Thoracic aorta (tissue), 2 donors: ENCODE data around the gene KLF13. TPM values are rescaled to one million over a fixed set of nuclear protein-coding genes. Genes with fewer than 3 reads are reported as not detected.

Experiments used
- ATAC-seq: fragments of 150-250 bp; one replicate; pipeline ENCODE4 v1.8.0; 2017; ENCODE audit warnings: low read depth; ENCODE audit not compliant: insufficient number of reproducible peaks, low FRiP score
- DNase-seq: peaks from one replicate; pipeline ENCODE4 v3.0.0-alpha.2; 2020; ENCODE audit warnings: low spot score
- H3K27ac ChIP-seq, 2 donors: fragments of 200-600 bp; sonication (generic); 1 replicate in 1 of 2; 2 replicates in 1 of 2; pipeline ENCODE4 v1.5.1; 2016; ENCODE audit warnings: mild to moderate bottlenecking in 2 of 2, moderate library complexity in 2 of 2
- H3K27me3 ChIP-seq: fragments of 200-600 bp; sonication (generic); replicated peaks from 2 replicates; pipeline ENCODE4 v1.6.0; 2016; ENCODE audit warnings: mild to moderate bottlenecking; ENCODE audit not compliant: insufficient read depth
- H3K36me3 ChIP-seq: fragments of 200-600 bp; sonication (generic); one replicate; pipeline ENCODE4 v1.5.1; 2016
- H3K4me1 ChIP-seq, 2 donors: fragments of 200-600 bp; sonication (generic); 1 replicate in 1 of 2; 2 replicates in 1 of 2; pipeline versions ENCODE4 v1.5.1 to v1.6.0; 2016; ENCODE audit warnings: low read depth in 2 of 2, mild to moderate bottlenecking in 1 of 2; ENCODE audit not compliant: control insufficient read depth in 1 of 2
- H3K4me3 ChIP-seq: fragments of 200-600 bp; sonication (generic); 2 replicates; pipeline ENCODE4 v1.5.1; 2016; ENCODE audit warnings: mild to moderate bottlenecking
- H3K9me3 ChIP-seq: fragments of 200-600 bp; sonication (generic); 2 replicates; pipeline ENCODE4 v1.5.1; 2016
- CTCF ChIP-seq: fragments of 200-600 bp; sonication (generic); IDR thresholded peaks from one replicate; pipeline ENCODE4 v1.5.1; 2019; ENCODE audit warnings: antibody characterized with exemption
- total RNA-seq, 2 donors: library from RNA; depleted of rRNA; stranded (reverse); fragments of >200 nt; gene quantifications; one replicate each; pipeline versions ENCODE4 v1.1.0 to v1.2.3, GENCODE V29; 2016

KLF13 gene
- total RNA-seq, 2 donors from 2014 or later: 59.5 to 76.5 TPM

- H3K4me1 ChIP-seq: no peaks in the 10 kb centered on the region
- no peak overlapping the region for H3K4me3 ChIP-seq
- TF ChIP-seq CTCF: no peak
- no peak overlapping the region for H3K27ac ChIP-seq
- ATAC-seq: no peak
- no peak for DNase-seq
- peaks cover 10% of the 10 kb centered on the region for H3K9me3 ChIP-seq
- no peaks in the 10 kb centered on the region for H3K36me3 ChIP-seq
- no peaks in the 10 kb centered on the region for H3K27me3 ChIP-seq
Measured at GRCh38 chr15:31311735-31312619, 14.7 kb upstream of the KLF13 start.

GRCh38 chr15:31313223-31313622, 13.4 kb upstream of the KLF13 start:
- H3K4me3 ChIP-seq: no peak overlapping the region
- no peaks in the 10 kb centered on the region for H3K36me3 ChIP-seq
- DNase-seq: no peak
- H3K9me3 ChIP-seq: peaks cover 10% of the 10 kb centered on the region
- no peak for ATAC-seq
- H3K27me3 ChIP-seq: no peaks in the 10 kb centered on the region
- H3K27ac ChIP-seq: no peak overlapping the region
- H3K4me1 ChIP-seq: no peaks in the 10 kb centered on the region
- no peak for TF ChIP-seq CTCF

GRCh38 chr15:31314380-31314779, 12.3 kb upstream of the KLF13 start:
- H3K4me3 ChIP-seq: no peak overlapping the region
- H3K4me1 ChIP-seq: no peaks in the 10 kb centered on the region
- no peak for TF ChIP-seq CTCF
- H3K27me3 ChIP-seq: no peaks in the 10 kb centered on the region
- no peak overlapping the region for H3K27ac ChIP-seq
- H3K36me3 ChIP-seq: no peaks in the 10 kb centered on the region
- no peak for DNase-seq
- no peak for ATAC-seq
- peaks cover 10% of the 10 kb centered on the region for H3K9me3 ChIP-seq

- TF ChIP-seq CTCF: no peak
- ATAC-seq (no peak), DNase-seq (no peak)
- no peak overlapping the region for H3K27ac ChIP-seq
- peaks cover 10% of the 10 kb centered on the region for H3K9me3 ChIP-seq
- H3K36me3 ChIP-seq: no peaks in the 10 kb centered on the region
- no peak overlapping the region for H3K4me3 ChIP-seq
- no peaks in the 10 kb centered on the region for H3K4me1 ChIP-seq
- no peaks in the 10 kb centered on the region for H3K27me3 ChIP-seq
Measured at GRCh38 chr15:31316135-31316795, 10.4 kb upstream of the KLF13 start.

- DNase-seq (no peak), ATAC-seq (no peak)
- Histone ChIP-seq H3K36me3 (no peaks in the 10 kb centered on the region), H3K27ac (no peak overlapping the region), H3K4me1 (no peaks in the 10 kb centered on the region), H3K4me3 (no peak overlapping the region), H3K27me3 (no peaks in the 10 kb centered on the region), H3K9me3 (peaks cover 10% of the 10 kb centered on the region)
- no peak for TF ChIP-seq CTCF
Measured at GRCh38 chr15:31317017-31317416, 9.6 kb upstream of the KLF13 start.
